OCI-LY7 (cell line): ENCODE data around the gene PHKB.

Experiments
- CTCF ChIP-seq: fragments of 200-600 bp; sonication (generic); conservative IDR thresholded peaks from 2 replicates; pipeline ENCODE4 v1.5.1; 2014; ENCODE audit warnings: mild to moderate bottlenecking, antibody characterized with exemption, low read length, moderate library complexity, mixed read lengths
- EZH2phosphoT487 ChIP-seq: fragments of 200-600 bp; sonication (generic); IDR thresholded peaks from 2 replicates; pipeline ENCODE4 v1.6.1; 2018; ENCODE audit warnings: low read depth, borderline replicate concordance, mild to moderate bottlenecking, mixed run types, antibody characterized with exemption, low read length, moderate library complexity, mixed read lengths

- TF ChIP-seq CTCF, result no peak
- TF ChIP-seq EZH2phosphoT487, result no peak
Observed at GRCh38 chr16:47631131-47631530, 170.0 kb downstream of the PHKB start.
